GM19193 (cell line): ENCODE measurements around the gene FAM43B.

Experiments used
- POLR2A ChIP-seq: IDR thresholded peaks from 4 replicates; pipeline ENCODE4 v1.6.1; 2011; ENCODE audit not compliant: insufficient read depth, insufficient read length; ENCODE audit errors: extremely low read depth

Gene FAM43B

GRCh38 chr1:20551945-20552727 is at the start of gene FAM43B:
TSS of gene FAM43B (plus strand) at chr1:20552573. CDS start at chr1:20552974, 401 bp downstream.
- TF ChIP-seq POLR2A = no peak

GRCh38 chr1:20505488-20505887 is 46.9 kb upstream of the FAM43B start:
- no peak for TF ChIP-seq POLR2A

- no peak for TF ChIP-seq POLR2A
Observed at GRCh38 chr1:20507248-20507563, 45.2 kb upstream of the FAM43B start.

- peak; percentile 68 for TF ChIP-seq POLR2A
Observed at GRCh38 chr1:20507564-20508410, 44.6 kb upstream of the FAM43B start, which contains the start of gene MUL1. TSS of gene MUL1 (minus strand) at chr1:20508151. CDS start at chr1:20508024, 127 bp downstream.

GRCh38 chr1:20508411-20508771 is 44.0 kb upstream of the FAM43B start:
- no peak for TF ChIP-seq POLR2A

GRCh38 chr1:20511518-20512428 is 40.6 kb upstream of the FAM43B start:
- no peak for TF ChIP-seq POLR2A

GRCh38 chr1:20521960-20522861 is 30.2 kb upstream of the FAM43B start:
- TF ChIP-seq POLR2A = no peak

- no peak for TF ChIP-seq POLR2A
Observed at GRCh38 chr1:20526267-20526666, 26.1 kb upstream of the FAM43B start.

GRCh38 chr1:20528221-20528620 is 24.2 kb upstream of the FAM43B start:
- TF ChIP-seq POLR2A = no peak

GRCh38 chr1:20530306-20530705 is 22.1 kb upstream of the FAM43B start:
- TF ChIP-seq POLR2A = no peak

GRCh38 chr1:20530901-20531300 is 21.5 kb upstream of the FAM43B start:
- TF ChIP-seq POLR2A = no peak

- no peak for TF ChIP-seq POLR2A
Observed at GRCh38 chr1:20533635-20534034, 18.7 kb upstream of the FAM43B start.

- TF ChIP-seq POLR2A = no peak
Observed at GRCh38 chr1:20534659-20535417, 17.5 kb upstream of the FAM43B start.
